Measurements from ENCODE around the gene PLEKHA6. TPM values are rescaled to one million over a fixed set of nuclear protein-coding genes. Genes with fewer than 3 reads are reported as not detected.

PLEKHA6 gene
- total and polyA plus RNA-seq, 2 donors (not counting 1 experiment from before 2014, with no cell fraction given): 0.31 to 0.47 TPM

DNA sequence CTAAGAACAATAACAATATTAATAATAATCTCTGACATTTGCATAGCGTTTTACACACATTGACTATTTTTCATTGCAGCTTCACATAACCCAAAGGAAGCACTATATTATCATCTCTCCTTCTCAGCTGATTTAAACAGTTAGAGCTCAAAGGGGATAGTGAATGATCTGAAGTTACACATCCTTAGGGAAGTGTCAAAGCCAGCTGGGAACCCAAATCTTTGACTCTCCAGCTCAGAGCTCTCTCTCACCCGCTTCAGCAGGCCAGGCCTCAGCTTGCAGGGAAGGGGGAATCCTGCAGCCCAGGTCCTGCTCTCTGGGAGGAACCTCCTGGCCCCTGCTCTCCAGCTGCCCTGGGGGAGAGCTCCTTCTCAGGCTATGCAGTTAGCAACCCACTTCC is 26.3 kb downstream of the PLEKHA6 start:
- H3K4me1 Mint-ChIP-seq: no peaks in the 10 kb centered on the region

GRCh38 chr1:204331847-204332487 is 27.8 kb downstream of the PLEKHA6 start:
- DNase-seq (no peak), ATAC-seq (ENCODE audit: low read depth) (no peak)
- 93% methylated on average over 13 of the region's 13 CpGs for WGBS (ENCODE audit: insufficient coverage)
- H3K4me2 ChIP-seq (replicated peaks; ENCODE audit: low read depth, low read length, poor library complexity, severe bottlenecking): no peak overlapping the region
- CTCF ChIA-PET: interaction anchor here (0.9 kb wide), 1 partner anchor 10 kb away, joined by 3 read pairs; no protein-coding TSS in a partner anchor
- POLR2A ChIA-PET: no interaction called here
- no peak overlapping the region for H3K27ac ChIP-seq (ENCODE audit: low read length in 2 of 2)
- no peak for TF ChIP-seq EZH2 (IDR thresholded peaks at IDR 0.05; ENCODE audit: borderline replicate concordance, insufficient read depth, low read depth, low read length, poor library complexity, severe bottlenecking)
- TF ChIP-seq, protein P1, sequence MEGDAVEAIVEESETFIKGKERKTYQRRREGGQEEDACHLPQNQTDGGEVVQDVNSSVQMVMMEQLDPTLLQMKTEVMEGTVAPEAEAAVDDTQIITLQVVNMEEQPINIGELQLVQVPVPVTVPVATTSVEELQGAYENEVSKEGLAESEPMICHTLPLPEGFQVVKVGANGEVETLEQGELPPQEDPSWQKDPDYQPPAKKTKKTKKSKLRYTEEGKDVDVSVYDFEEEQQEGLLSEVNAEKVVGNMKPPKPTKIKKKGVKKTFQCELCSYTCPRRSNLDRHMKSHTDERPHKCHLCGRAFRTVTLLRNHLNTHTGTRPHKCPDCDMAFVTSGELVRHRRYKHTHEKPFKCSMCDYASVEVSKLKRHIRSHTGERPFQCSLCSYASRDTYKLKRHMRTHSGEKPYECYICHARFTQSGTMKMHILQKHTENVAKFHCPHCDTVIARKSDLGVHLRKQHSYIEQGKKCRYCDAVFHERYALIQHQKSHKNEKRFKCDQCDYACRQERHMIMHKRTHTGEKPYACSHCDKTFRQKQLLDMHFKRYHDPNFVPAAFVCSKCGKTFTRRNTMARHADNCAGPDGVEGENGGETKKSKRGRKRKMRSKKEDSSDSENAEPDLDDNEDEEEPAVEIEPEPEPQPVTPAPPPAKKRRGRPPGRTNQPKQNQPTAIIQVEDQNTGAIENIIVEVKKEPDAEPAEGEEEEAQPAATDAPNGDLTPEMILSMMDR (IDR thresholded peaks at IDR 0.05): no peak
- H3K4me3 ChIP-seq (ENCODE audit: control extremely low read depth in 1 of 5, extremely low read depth in 1 of 5, insufficient read depth in 1 of 5, low read depth in 2 of 5, low read length in 4 of 5): no peak overlapping the region
- Mint-ChIP-seq H3K27ac (no peak overlapping the region), H3K27me3 (peaks cover 22% of the 10 kb centered on the region), H3K4me1 (no peaks in the 10 kb centered on the region), H3K9me3 (ENCODE audit: insufficient read depth) (no peaks in the 10 kb centered on the region), H3K4me3 (no peak overlapping the region)
- no peaks in the 10 kb centered on the region for H3K79me2 ChIP-seq (ENCODE audit: control insufficient read depth, insufficient read depth, low read length)
- no peaks in the 10 kb centered on the region for H3K9me3 ChIP-seq (ENCODE audit: control extremely low read depth in 1 of 3, control insufficient read depth in 2 of 3, insufficient read depth in 1 of 3, low read length in 2 of 3)
- intact Hi-C loops (cut with micrococcal nuclease): no loop called here
- peaks cover 0 to 6% (median 0%) of the 10 kb centered on the region in 4 experiments for H3K27me3 ChIP-seq (replicated peaks in 1 of 4; ENCODE audit: control extremely low read depth in 1 of 4, control insufficient read depth in 3 of 4, insufficient read depth in 4 of 4, low read length in 3 of 4)
- H3K36me3 ChIP-seq (replicated peaks in 1 of 2; ENCODE audit: control extremely low read depth in 1 of 2, control insufficient read depth in 1 of 2, extremely low read depth in 1 of 2, insufficient read depth in 2 of 2, low read length in 1 of 2): no peaks in the 10 kb centered on the region
- H3K4me1 ChIP-seq (ENCODE audit: control insufficient read depth in 2 of 2, insufficient read depth in 2 of 2, low read length in 2 of 2): no peaks in the 10 kb centered on the region
- no peak overlapping the region for H3K9ac ChIP-seq (ENCODE audit: low read length)
- H4K20me1 ChIP-seq (ENCODE audit: control insufficient read depth, insufficient read depth, low read length, poor library complexity, severe bottlenecking): no peaks in the 10 kb centered on the region
- H2AFZ ChIP-seq (ENCODE audit: insufficient read depth, low read depth, low read length, poor library complexity, severe bottlenecking): no peak overlapping the region

More for the DNA sequence above, 26.3 kb downstream of the PLEKHA6 start:
- peaks cover 22% of the 10 kb centered on the region for H3K27me3 Mint-ChIP-seq
- Histone ChIP-seq H3K27me3 (replicated peaks in 1 of 4; ENCODE audit: control extremely low read depth in 1 of 4, control insufficient read depth in 3 of 4, insufficient read depth in 4 of 4, low read length in 3 of 4) (peaks cover 0 to 11% (median 1%) of the 10 kb centered on the region in 4 experiments), H3K79me2 (ENCODE audit: control insufficient read depth, insufficient read depth, low read length) (no peaks in the 10 kb centered on the region), H3K4me2 (replicated peaks; ENCODE audit: low read depth, low read length, poor library complexity, severe bottlenecking) (no peak overlapping the region), H3K4me1 (ENCODE audit: control insufficient read depth in 2 of 2, insufficient read depth in 2 of 2, low read length in 2 of 2) (no peaks in the 10 kb centered on the region), H3K9me3 (ENCODE audit: control extremely low read depth in 1 of 3, control insufficient read depth in 2 of 3, insufficient read depth in 1 of 3, low read length in 2 of 3) (no peaks in the 10 kb centered on the region), H3K9ac (ENCODE audit: low read length) (no peak overlapping the region), H3K4me3 (ENCODE audit: control extremely low read depth in 1 of 5, extremely low read depth in 1 of 5, insufficient read depth in 1 of 5, low read depth in 2 of 5, low read length in 4 of 5) (no peak overlapping the region), H3K36me3 (replicated peaks in 1 of 2; ENCODE audit: control extremely low read depth in 1 of 2, control insufficient read depth in 1 of 2, extremely low read depth in 1 of 2, insufficient read depth in 2 of 2, low read length in 1 of 2) (no peaks in the 10 kb centered on the region), H2AFZ (ENCODE audit: insufficient read depth, low read depth, low read length, poor library complexity, severe bottlenecking) (no peak overlapping the region), H3K27ac (ENCODE audit: low read length in 2 of 2) (no peak overlapping the region), H4K20me1 (ENCODE audit: control insufficient read depth, insufficient read depth, low read length, poor library complexity, severe bottlenecking) (no peaks in the 10 kb centered on the region)
- DNase-seq (no peak), ATAC-seq (ENCODE audit: low read depth) (no peak)
- TF ChIP-seq, protein P1 (IDR thresholded peaks at IDR 0.05): no peak
- no peak for TF ChIP-seq EZH2 (IDR thresholded peaks at IDR 0.05; ENCODE audit: borderline replicate concordance, insufficient read depth, low read depth, low read length, poor library complexity, severe bottlenecking)
- 90% methylated on average over 2 of the region's 2 CpGs for WGBS (ENCODE audit: insufficient coverage)
- no peak overlapping the region for H3K4me3 Mint-ChIP-seq
- no peaks in the 10 kb centered on the region for H3K9me3 Mint-ChIP-seq (ENCODE audit: insufficient read depth)
- intact Hi-C loops (cut with micrococcal nuclease): no loop called here
- CTCF ChIA-PET: no interaction called here
- H3K27ac Mint-ChIP-seq: no peak overlapping the region
- POLR2A ChIA-PET: no interaction called here
